ENCODE measurements around the gene ZNF296.

ZNF296 gene

GRCh38 chr19:45068041-45068440 is 8.2 kb downstream of the ZNF296 start:
- no peak for TF ChIP-seq Cebpa-rat (IDR thresholded peaks at IDR 0.05)
- Histone ChIP-seq H3K27ac (peak overlapping the region; percentile 12; the same call in 1 of the 2 replicates), H3K4me1 (peaks cover 18% of the 10 kb centered on the region), H3K36me3 (peaks cover 96% of the 10 kb centered on the region), H3K9ac (peak overlapping the region; percentile 7; the same call in 1 of the 2 replicates), H3K4me3 (no peak overlapping the region), H3K27me3 (no peaks in the 10 kb centered on the region), H3K4me2 (no peak overlapping the region), H3K9me3 (no peaks in the 10 kb centered on the region), H4K20me1 (peaks cover 86% of the 10 kb centered on the region)

GRCh38 chr19:45066921-45067661 is 9.2 kb downstream of the ZNF296 start:
- no peaks in the 10 kb centered on the region for H3K9me3 ChIP-seq
- peaks cover 11% of the 10 kb centered on the region for H3K4me1 ChIP-seq
- no peak overlapping the region for H3K9ac ChIP-seq
- peaks cover 96% of the 10 kb centered on the region for H3K36me3 ChIP-seq
- peak overlapping the region; percentile 12; the same call in 1 of the 2 replicates for H3K27ac ChIP-seq
- no peak overlapping the region for H3K4me2 ChIP-seq
- H3K27me3 ChIP-seq: no peaks in the 10 kb centered on the region
- H3K4me3 ChIP-seq: no peak overlapping the region
- peaks cover 77% of the 10 kb centered on the region for H4K20me1 ChIP-seq
- no peak for TF ChIP-seq Cebpa-rat (IDR thresholded peaks at IDR 0.05)

GRCh38 chr19:45063851-45064801 is 12.2 kb downstream of the ZNF296 start:
- Histone ChIP-seq H3K4me2 (no peak overlapping the region), H3K4me3 (no peak overlapping the region), H3K9me3 (no peaks in the 10 kb centered on the region), H3K27me3 (no peaks in the 10 kb centered on the region), H4K20me1 (peaks cover 68% of the 10 kb centered on the region), H3K9ac (no peak overlapping the region), H3K36me3 (peaks cover 96% of the 10 kb centered on the region), H3K4me1 (no peaks in the 10 kb centered on the region), H3K27ac (no peak overlapping the region)
- no peak for TF ChIP-seq Cebpa-rat (IDR thresholded peaks at IDR 0.05)

GRCh38 chr19:45061965-45062364 is 14.3 kb downstream of the ZNF296 start:
- H3K4me3 ChIP-seq: no peak overlapping the region
- no peak for TF ChIP-seq Cebpa-rat (IDR thresholded peaks at IDR 0.05)
- H3K9ac ChIP-seq: no peak overlapping the region
- H4K20me1 ChIP-seq: peaks cover 74% of the 10 kb centered on the region
- peaks cover 99% of the 10 kb centered on the region for H3K36me3 ChIP-seq
- H3K9me3 ChIP-seq: no peaks in the 10 kb centered on the region
- no peak overlapping the region for H3K4me2 ChIP-seq
- no peaks in the 10 kb centered on the region for H3K4me1 ChIP-seq
- no peaks in the 10 kb centered on the region for H3K27me3 ChIP-seq
- no peak overlapping the region for H3K27ac ChIP-seq

- no peaks in the 10 kb centered on the region for H3K27me3 ChIP-seq
Observed at GRCh38 chr19:45059258-45059965, 16.9 kb downstream of the ZNF296 start.

GRCh38 chr19:45058622-45059159 is 17.6 kb downstream of the ZNF296 start:
- H3K36me3 ChIP-seq: peaks cover 100% of the 10 kb centered on the region
- H3K9ac ChIP-seq: no peak overlapping the region
- no peaks in the 10 kb centered on the region for H3K9me3 ChIP-seq
- TF ChIP-seq Cebpa-rat (IDR thresholded peaks at IDR 0.05): no peak
- H3K4me3 ChIP-seq: no peak overlapping the region
- H4K20me1 ChIP-seq: peaks cover 77% of the 10 kb centered on the region
- H3K27ac ChIP-seq: no peak overlapping the region
- H3K27me3 ChIP-seq: no peaks in the 10 kb centered on the region
- no peaks in the 10 kb centered on the region for H3K4me1 ChIP-seq
- no peak overlapping the region for H3K4me2 ChIP-seq

More at GRCh38 chr19:45059258-45059965, 16.9 kb downstream of the ZNF296 start:
- H3K4me3 ChIP-seq: no peak overlapping the region
- H4K20me1 ChIP-seq: peaks cover 77% of the 10 kb centered on the region
- no peak overlapping the region for H3K9ac ChIP-seq
- H3K4me1 ChIP-seq: no peaks in the 10 kb centered on the region
- H3K27ac ChIP-seq: no peak overlapping the region
- no peak overlapping the region for H3K4me2 ChIP-seq
- peaks cover 100% of the 10 kb centered on the region for H3K36me3 ChIP-seq
- no peak for TF ChIP-seq Cebpa-rat (IDR thresholded peaks at IDR 0.05)
- no peaks in the 10 kb centered on the region for H3K9me3 ChIP-seq

GRCh38 chr19:45057444-45057843 is 18.8 kb downstream of the ZNF296 start:
- H3K27me3 ChIP-seq: no peaks in the 10 kb centered on the region
- peaks cover 85% of the 10 kb centered on the region for H4K20me1 ChIP-seq
- no peak overlapping the region for H3K27ac ChIP-seq
- TF ChIP-seq Cebpa-rat (IDR thresholded peaks at IDR 0.05): no peak
- H3K9me3 ChIP-seq: no peaks in the 10 kb centered on the region
- peaks cover 100% of the 10 kb centered on the region for H3K36me3 ChIP-seq
- H3K4me1 ChIP-seq: peaks cover 2% of the 10 kb centered on the region
- H3K9ac ChIP-seq: no peak overlapping the region
- no peak overlapping the region for H3K4me3 ChIP-seq
- no peak overlapping the region for H3K4me2 ChIP-seq

- Histone ChIP-seq H3K4me3 (no peak overlapping the region), H4K20me1 (peaks cover 92% of the 10 kb centered on the region), H3K27me3 (no peaks in the 10 kb centered on the region), H3K4me1 (peaks cover 8% of the 10 kb centered on the region), H3K9me3 (no peaks in the 10 kb centered on the region), H3K36me3 (peaks cover 100% of the 10 kb centered on the region), H3K27ac (no peak overlapping the region), H3K4me2 (no peak overlapping the region), H3K9ac (no peak overlapping the region)
- TF ChIP-seq Cebpa-rat (IDR thresholded peaks at IDR 0.05): no peak
Observed at GRCh38 chr19:45056831-45057230, 19.4 kb downstream of the ZNF296 start.

GRCh38 chr19:45051929-45052579 is 24.2 kb downstream of the ZNF296 start:
- Histone ChIP-seq H3K9ac (0 out of 2 replicates have a peak overlapping the region, but pooled peaks have one; percentile 24), H3K4me1 (peaks cover 25% of the 10 kb centered on the region), H3K4me3 (no peak overlapping the region), H3K27me3 (no peaks in the 10 kb centered on the region), H3K36me3 (peaks cover 90% of the 10 kb centered on the region), H3K27ac (0 out of 2 replicates have a peak overlapping the region, but pooled peaks have one; percentile 13), H3K4me2 (no peak overlapping the region), H4K20me1 (peaks cover 100% of the 10 kb centered on the region), H3K9me3 (no peaks in the 10 kb centered on the region)
- TF ChIP-seq Cebpa-rat (IDR thresholded peaks at IDR 0.05): no peak

Data from BLaER1 (cell line).